Measurements from ENCODE around the gene NPIPA8.
"Not testable (repeated sequence)": the region's sequence is repeated elsewhere in the genome, so short reads cannot be mapped to it uniquely, and the experiment has no call there.

The NPIPA8 gene

GRCh38 chr16:18276756-18277155 is 59.8 kb downstream of the NPIPA8 start:
- not testable (repeated sequence) for DNase-seq (ENCODE audit: low spot score)

GRCh38 chr16:18270171-18270570 is 66.4 kb downstream of the NPIPA8 start:
- DNase-seq (ENCODE audit: low spot score), result not testable (repeated sequence)
